ENCODE measurements around the gene GP1BA. TPM values are rescaled to one million over a fixed set of nuclear protein-coding genes. Genes with fewer than 3 reads are reported as not detected.
"Not testable (repeated sequence)": the region's sequence is repeated elsewhere in the genome, so short reads cannot be mapped to it uniquely, and the experiment has no call there.

The GP1BA gene
- total RNA-seq, 3 donors from 2014 or later: 0.21 to 0.49 (median 0.25) TPM

DNA sequence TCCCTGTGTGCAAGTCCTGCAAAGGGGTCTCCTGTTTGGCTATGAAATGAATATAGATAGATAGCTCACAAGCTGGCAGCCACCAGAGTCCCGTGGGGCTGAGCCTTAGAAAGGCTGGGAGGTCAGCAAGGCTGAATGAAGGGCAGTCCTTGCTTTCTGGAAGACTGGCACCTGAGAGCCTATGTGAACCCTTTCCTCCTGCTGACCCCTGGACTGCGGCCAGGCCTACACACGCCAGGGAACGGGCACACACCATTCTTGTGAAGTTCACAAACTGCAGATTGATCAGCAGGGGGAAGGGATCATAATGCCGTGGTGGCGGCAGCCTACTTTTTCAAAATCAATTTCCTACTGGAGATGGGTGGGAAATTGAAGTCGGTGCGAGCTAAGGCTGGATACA is 33.7 kb upstream of the GP1BA start:
- no peaks in the 10 kb centered on the region for H3K9me3 Mint-ChIP-seq
- H3K27me3 Mint-ChIP-seq (ENCODE audit: low read depth): no peaks in the 10 kb centered on the region
- no peak for DNase-seq
- ATAC-seq: no peak
- peaks cover 30% of the 10 kb centered on the region for H3K4me1 Mint-ChIP-seq (ENCODE audit: low read depth)
- H3K36me3 Mint-ChIP-seq (ENCODE audit: insufficient read depth): peaks cover 9% of the 10 kb centered on the region
- H3K4me3 Mint-ChIP-seq: peak overlapping the region; percentile 67

GRCh38 chr17:4898927-4899326 is 33.1 kb upstream of the GP1BA start:
- Mint-ChIP-seq H3K36me3 (ENCODE audit: insufficient read depth) (peaks cover 9% of the 10 kb centered on the region), H3K4me3 (peak overlapping the region; percentile 67), H3K9me3 (no peaks in the 10 kb centered on the region), H3K4me1 (ENCODE audit: low read depth) (peaks cover 34% of the 10 kb centered on the region), H3K27me3 (ENCODE audit: low read depth) (no peaks in the 10 kb centered on the region)
- ATAC-seq (peak; percentile 3 to 8), DNase-seq (no peak)

DNA sequence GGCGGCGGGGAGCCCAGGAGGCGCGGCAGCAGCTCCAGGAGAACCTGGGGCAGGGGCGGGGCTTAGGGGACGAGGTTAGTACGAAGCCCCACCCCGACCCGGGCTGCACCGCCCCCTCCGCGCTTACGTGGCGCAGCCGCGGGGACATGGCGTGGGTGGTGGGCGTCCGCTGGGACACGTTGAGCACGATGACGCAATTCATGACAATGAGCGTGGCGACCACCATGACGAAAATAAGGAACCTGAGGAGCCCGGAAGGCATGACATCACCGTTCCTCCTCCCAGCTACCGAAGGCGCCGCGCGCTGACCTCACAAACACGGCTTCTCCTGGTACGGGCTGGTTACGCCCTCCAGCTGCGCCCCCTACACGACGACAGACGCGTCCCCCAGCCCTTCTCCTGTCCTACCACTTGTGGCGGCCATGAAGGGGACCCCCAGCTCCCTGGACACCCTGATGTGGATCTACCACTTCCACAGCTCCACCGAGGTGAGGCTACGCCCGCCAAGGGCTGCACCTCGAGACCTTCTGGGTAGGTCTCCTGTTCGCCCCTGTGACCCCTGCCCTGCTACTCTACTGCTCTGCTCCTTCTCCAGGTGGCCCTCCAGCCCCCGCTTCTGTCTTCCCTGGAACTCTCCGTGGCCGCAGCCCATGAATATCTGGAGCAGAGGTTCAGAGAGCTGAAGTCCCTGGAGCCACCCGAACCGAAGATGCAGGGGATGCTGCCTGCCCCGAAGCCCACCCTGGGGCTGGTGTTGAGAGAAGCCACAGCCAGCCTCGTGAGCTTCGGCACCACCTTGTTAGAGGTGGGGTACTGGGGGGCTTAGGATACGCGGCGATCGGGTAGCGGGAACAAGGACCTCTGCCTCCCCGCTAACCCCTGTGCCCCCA is 32.5 kb upstream of the GP1BA start, which contains the start of gene C17orf107:
Gene C17orf107 (plus strand): TSS at position 196 of the 890 bp plus-strand sequence. CDS start 227 bp downstream, at position 423.
- H3K27me3 Mint-ChIP-seq (ENCODE audit: low read depth): no peaks in the 10 kb centered on the region
- H3K9me3 Mint-ChIP-seq: no peaks in the 10 kb centered on the region
- peak; percentile 84 to 85 for ATAC-seq
- peak; percentile 98 for DNase-seq
- peaks cover 34% of the 10 kb centered on the region for H3K4me1 Mint-ChIP-seq (ENCODE audit: low read depth)
- peak within 1 kb of the TSS; percentile 85 for H3K4me3 Mint-ChIP-seq
- H3K36me3 Mint-ChIP-seq (ENCODE audit: insufficient read depth): peaks cover 9% of the 10 kb centered on the region

- DNase-seq (peak; percentile 46), ATAC-seq (no peak)
- Mint-ChIP-seq H3K4me3 (peak overlapping the region; percentile 85), H3K4me1 (ENCODE audit: low read depth) (peaks cover 34% of the 10 kb centered on the region), H3K27me3 (ENCODE audit: low read depth) (no peaks in the 10 kb centered on the region), H3K9me3 (no peaks in the 10 kb centered on the region), H3K36me3 (ENCODE audit: insufficient read depth) (peaks cover 5% of the 10 kb centered on the region)
Measured at GRCh38 chr17:4900231-4901107, 31.6 kb upstream of the GP1BA start.

GRCh38 chr17:4901108-4901647 is 30.9 kb upstream of the GP1BA start:
- ATAC-seq: no peak
- H3K9me3 Mint-ChIP-seq: no peaks in the 10 kb centered on the region
- H3K36me3 Mint-ChIP-seq (ENCODE audit: insufficient read depth): peaks cover 2% of the 10 kb centered on the region
- peak overlapping the region; percentile 85 for H3K4me3 Mint-ChIP-seq
- no peaks in the 10 kb centered on the region for H3K27me3 Mint-ChIP-seq (ENCODE audit: low read depth)
- DNase-seq: no peak
- peaks cover 34% of the 10 kb centered on the region for H3K4me1 Mint-ChIP-seq (ENCODE audit: low read depth)

GRCh38 chr17:4901648-4902344 is 30.3 kb upstream of the GP1BA start:
- H3K9me3 Mint-ChIP-seq: no peaks in the 10 kb centered on the region
- DNase-seq (no peak), ATAC-seq (no peak)
- H3K27me3 Mint-ChIP-seq (ENCODE audit: low read depth): no peaks in the 10 kb centered on the region
- H3K4me1 Mint-ChIP-seq (ENCODE audit: low read depth): peaks cover 34% of the 10 kb centered on the region
- no peak overlapping the region for H3K4me3 Mint-ChIP-seq
- peaks cover 2% of the 10 kb centered on the region for H3K36me3 Mint-ChIP-seq (ENCODE audit: insufficient read depth)

DNA sequence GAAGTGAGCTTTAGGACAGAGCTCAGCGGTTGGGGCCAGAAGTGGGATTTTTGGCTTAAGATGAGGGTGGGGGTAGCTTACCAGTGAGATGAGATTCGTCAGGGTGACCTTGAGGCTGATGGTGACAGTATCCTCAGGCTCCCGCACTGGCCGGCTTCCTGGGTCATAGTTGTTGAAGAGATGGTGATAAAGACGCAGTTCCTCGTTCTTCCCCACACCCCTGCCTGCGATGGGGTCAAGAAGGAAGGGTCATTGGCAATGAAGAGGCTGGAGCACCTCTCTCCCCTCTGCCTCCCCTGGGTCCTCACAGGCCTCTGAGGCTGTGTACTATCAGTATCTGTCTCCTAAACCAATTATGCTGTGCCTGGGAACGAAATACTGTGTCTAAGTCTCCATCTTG is 29.5 kb upstream of the GP1BA start:
- DNase-seq: no peak
- H3K36me3 Mint-ChIP-seq (ENCODE audit: insufficient read depth): no peaks in the 10 kb centered on the region
- ATAC-seq: no peak
- H3K4me1 Mint-ChIP-seq (ENCODE audit: low read depth): peaks cover 34% of the 10 kb centered on the region
- H3K27me3 Mint-ChIP-seq (ENCODE audit: low read depth): no peaks in the 10 kb centered on the region
- H3K4me3 Mint-ChIP-seq: peak overlapping the region; percentile 34
- H3K9me3 Mint-ChIP-seq: no peaks in the 10 kb centered on the region

GRCh38 chr17:4903051-4903818 is 28.8 kb upstream of the GP1BA start, which contains the start of gene CHRNE:
TSS of gene CHRNE (minus strand) at chr17:4903098. CDS start at chr17:4903063, 35 bp downstream.
- Mint-ChIP-seq H3K4me1 (ENCODE audit: low read depth) (peaks cover 34% of the 10 kb centered on the region), H3K4me3 (peak within 1 kb of the TSS; percentile 48), H3K36me3 (ENCODE audit: insufficient read depth) (no peaks in the 10 kb centered on the region), H3K9me3 (no peaks in the 10 kb centered on the region), H3K27me3 (ENCODE audit: low read depth) (no peaks in the 10 kb centered on the region)
- DNase-seq: peak; percentile 74
- peak; percentile 28 to 32 for ATAC-seq

- not testable (repeated sequence) for H3K36me3 Mint-ChIP-seq (ENCODE audit: insufficient read depth); ATAC-seq; H3K27me3 Mint-ChIP-seq (ENCODE audit: low read depth); DNase-seq; H3K4me3 Mint-ChIP-seq; H3K9me3 Mint-ChIP-seq
- peaks cover 16% of the 10 kb centered on the region for H3K4me1 Mint-ChIP-seq (ENCODE audit: low read depth)
Measured at GRCh38 chr17:4906642-4907041, 25.4 kb upstream of the GP1BA start.

- no peaks in the 10 kb centered on the region for H3K9me3 Mint-ChIP-seq
- peaks cover 2% of the 10 kb centered on the region for H3K27me3 Mint-ChIP-seq (ENCODE audit: low read depth)
- H3K36me3 Mint-ChIP-seq (ENCODE audit: insufficient read depth): no peaks in the 10 kb centered on the region
- ATAC-seq (peak; percentile 29 to 37), DNase-seq (no peak)
- H3K4me3 Mint-ChIP-seq: no peak overlapping the region
- H3K4me1 Mint-ChIP-seq (ENCODE audit: low read depth): peaks cover 4% of the 10 kb centered on the region
Measured at GRCh38 chr17:4908301-4908700, 23.8 kb upstream of the GP1BA start.

GRCh38 chr17:4908711-4909496 is 23.2 kb upstream of the GP1BA start:
- no peak overlapping the region for H3K4me3 Mint-ChIP-seq
- peak; percentile 62 for DNase-seq
- no peaks in the 10 kb centered on the region for H3K9me3 Mint-ChIP-seq
- H3K4me1 Mint-ChIP-seq (ENCODE audit: low read depth): no peaks in the 10 kb centered on the region
- peak; percentile 89 to 94 for ATAC-seq
- no peaks in the 10 kb centered on the region for H3K36me3 Mint-ChIP-seq (ENCODE audit: insufficient read depth)
- peaks cover 2% of the 10 kb centered on the region for H3K27me3 Mint-ChIP-seq (ENCODE audit: low read depth)

DNA sequence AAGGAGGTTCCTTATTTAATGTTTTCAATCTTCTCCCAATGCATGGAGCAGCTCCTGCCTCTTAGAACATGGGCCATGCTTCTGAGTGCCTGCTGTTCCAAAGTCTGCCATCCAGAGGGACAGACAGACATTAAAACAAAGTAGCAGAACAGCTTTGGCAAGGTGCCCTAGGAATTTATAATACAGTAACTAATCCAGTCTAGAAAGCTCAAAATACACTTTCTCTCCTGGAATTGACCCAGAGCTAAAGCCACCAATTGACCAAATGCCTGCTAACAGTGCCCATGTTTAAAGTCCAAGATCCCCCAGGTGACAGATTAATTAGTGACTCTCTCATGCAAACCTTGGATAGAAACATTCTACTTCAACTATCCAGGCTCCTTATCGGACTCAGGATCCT is 18.1 kb upstream of the GP1BA start:
- ATAC-seq: no peak
- DNase-seq: no peak
- no peaks in the 10 kb centered on the region for H3K4me1 Mint-ChIP-seq (ENCODE audit: low read depth)
- H3K4me3 Mint-ChIP-seq: no peak overlapping the region
- H3K36me3 Mint-ChIP-seq (ENCODE audit: insufficient read depth): no peaks in the 10 kb centered on the region
- H3K27me3 Mint-ChIP-seq (ENCODE audit: low read depth): peaks cover 2% of the 10 kb centered on the region
- no peaks in the 10 kb centered on the region for H3K9me3 Mint-ChIP-seq
